SK-N-SH treated with all-trans-retinoic acid at 6 μM for 48 hours (cell line): ENCODE results near the gene MAST4.

Experiments
- ATAC-seq: fragments of 200-7000 bp; cut with Tn5 transposase; 3 replicates; pipeline ENCODE4 v1.9.1; 2020; ENCODE audit warnings: mild to moderate bottlenecking, moderate library complexity
- ARNTL ChIP-seq: fragments of 450-650 bp; formaldehyde crosslinking; IDR thresholded peaks from 2 replicates; pipeline ENCODE4 v1.5.0; 2020; ENCODE audit warnings: low read depth, mild to moderate bottlenecking, moderate library complexity, borderline replicate concordance
- BACH2 ChIP-seq: fragments of 250-450 bp; sonication (Bioruptor Pico); IDR thresholded peaks from 2 replicates; pipeline ENCODE4 v1.9.0; 2021; ENCODE audit warnings: mild to moderate bottlenecking, borderline replicate concordance
- CSDC2 ChIP-seq: fragments of 250-450 bp; sonication (Bioruptor Pico); IDR thresholded peaks from 2 replicates; pipeline ENCODE4 v1.5.0; 2020; ENCODE audit warnings: mild to moderate bottlenecking, moderate library complexity
- CSRNP3 ChIP-seq: fragments of 250-450 bp; sonication (Bioruptor Pico); IDR thresholded peaks from 2 replicates; pipeline ENCODE4 v1.5.1; 2021; ENCODE audit warnings: mild to moderate bottlenecking, moderate library complexity
- GLIS3 ChIP-seq: fragments of 250-450 bp; sonication (Bioruptor Pico); IDR thresholded peaks from 2 replicates; pipeline ENCODE4 v1.5.0; 2020; ENCODE audit warnings: mild to moderate bottlenecking, moderate library complexity
- ISL1 ChIP-seq: fragments of 250-450 bp; sonication (Bioruptor Pico); IDR thresholded peaks from 2 replicates; pipeline ENCODE4 v2.1.2; 2022; ENCODE audit warnings: mild to moderate bottlenecking, moderate library complexity
- OSR1 ChIP-seq: fragments of 250-450 bp; sonication (Bioruptor Pico); IDR thresholded peaks from 2 replicates; pipeline ENCODE4 v1.8.0; 2022; ENCODE audit warnings: moderate library complexity, mild to moderate bottlenecking, inconsistent platforms
- PATZ1 ChIP-seq: fragments of 250-450 bp; sonication (Bioruptor Pico); IDR thresholded peaks from 2 replicates; pipeline ENCODE4 v1.8.0; 2020; ENCODE audit warnings: mild to moderate bottlenecking, moderate library complexity, borderline replicate concordance
- PPARA ChIP-seq: fragments of 250-450 bp; sonication (Bioruptor Pico); IDR thresholded peaks from 2 replicates; pipeline ENCODE4 v1.5.0; 2020; ENCODE audit warnings: mild to moderate bottlenecking, borderline replicate concordance
- RARB ChIP-seq: fragments of 250-450 bp; sonication (Bioruptor Pico); IDR thresholded peaks from 2 replicates; pipeline ENCODE4 v1.8.0; 2021; ENCODE audit warnings: mild to moderate bottlenecking, moderate library complexity
- TCF4 ChIP-seq: fragments of 250-450 bp; sonication (Bioruptor Pico); IDR thresholded peaks from 2 replicates; pipeline ENCODE4 v1.8.0; 2021; ENCODE audit warnings: mild to moderate bottlenecking, moderate library complexity, borderline replicate concordance
- TOX ChIP-seq: fragments of 250-450 bp; sonication (Bioruptor Pico); IDR thresholded peaks from 2 replicates; pipeline ENCODE4 v1.8.0; 2021; ENCODE audit warnings: mild to moderate bottlenecking, moderate library complexity, borderline replicate concordance
- ZC3H10 ChIP-seq: fragments of 250-450 bp; sonication (Bioruptor Pico); IDR thresholded peaks from 2 replicates; pipeline ENCODE4 v1.5.1; 2021; ENCODE audit warnings: mild to moderate bottlenecking, moderate library complexity
- ZFP3 ChIP-seq: fragments of 250-450 bp; sonication (Bioruptor Pico); IDR thresholded peaks from 2 replicates; pipeline ENCODE4 v1.5.0; 2020; ENCODE audit warnings: mild to moderate bottlenecking, moderate library complexity
- ZNF565 ChIP-seq: fragments of 450-650 bp; formaldehyde crosslinking; conservative IDR thresholded peaks from 2 replicates; pipeline ENCODE4 v1.5.0; 2020; ENCODE audit warnings: low read depth, mild to moderate bottlenecking, moderate library complexity
- ZNF70 ChIP-seq: fragments of 450-650 bp; formaldehyde crosslinking; IDR thresholded peaks from 2 replicates; pipeline ENCODE4 v1.5.0; 2020; ENCODE audit warnings: mild to moderate bottlenecking, moderate library complexity
- ZNF8 ChIP-seq: fragments of 450-650 bp; formaldehyde crosslinking; IDR thresholded peaks from 2 replicates; pipeline ENCODE4 v1.5.0; 2020; ENCODE audit warnings: mild to moderate bottlenecking, moderate library complexity
- TF ChIP-seq, protein P1 (sequence below): fragments of 250-450 bp; sonication (Bioruptor Pico); IDR thresholded peaks from 2 replicates; pipeline ENCODE4 v1.5.1; 2020; ENCODE audit warnings: low read depth, mild to moderate bottlenecking, moderate library complexity
- TF ChIP-seq, protein P2 (sequence below): fragments of 250-450 bp; sonication (Bioruptor Pico); IDR thresholded peaks from 2 replicates; pipeline ENCODE4 v1.8.0; 2021; ENCODE audit warnings: low read depth, mild to moderate bottlenecking, moderate library complexity, borderline replicate concordance

The MAST4 gene

GRCh38 chr5:67033880-67034651 is 437.9 kb downstream of the MAST4 start:
- ATAC-seq = no peak
- TF ChIP-seq OSR1 = no peak
- no peak for TF ChIP-seq PPARA
- no peak for TF ChIP-seq ZFP3 (CRISPR knock-in tag)
- no peak for TF ChIP-seq PATZ1 (CRISPR knock-in tag)
- TF ChIP-seq RARB (CRISPR knock-in tag) = no peak
- TF ChIP-seq ZC3H10 (CRISPR knock-in tag) = no peak
- TF ChIP-seq BACH2 (CRISPR knock-in tag) = no peak
- TF ChIP-seq, all 23 proteins: peak for 0

DNA sequence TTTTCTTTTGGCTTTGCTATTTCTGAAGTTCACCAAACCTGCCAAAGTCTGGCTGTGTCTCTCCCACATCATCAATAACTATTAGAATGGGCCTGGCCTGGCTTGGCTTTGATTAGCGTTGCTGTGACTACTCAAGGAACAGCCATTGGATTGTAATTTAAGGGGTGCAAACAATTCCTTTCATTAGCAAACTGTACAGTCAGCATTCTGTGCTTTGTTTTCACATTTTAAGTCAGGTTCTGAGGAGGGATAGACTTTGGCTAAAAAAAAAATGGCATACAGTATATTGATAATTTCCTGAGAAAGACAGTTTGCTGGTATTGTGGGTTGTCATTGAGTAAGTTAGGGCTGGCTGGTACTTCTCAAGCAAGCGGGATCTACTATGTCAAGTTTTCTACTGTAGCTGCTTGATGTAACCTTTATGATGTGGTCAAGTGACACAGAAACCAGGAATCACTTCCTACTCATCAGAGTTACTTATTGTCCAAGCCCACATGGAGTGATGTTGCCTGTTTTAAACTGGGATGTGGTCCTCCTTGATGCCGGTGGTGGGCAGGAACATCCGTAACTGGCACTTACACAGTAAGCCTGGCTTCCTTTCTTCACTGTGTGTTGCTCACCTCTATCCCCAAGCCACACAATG is 439.0 kb downstream of the MAST4 start:
- no peak for ATAC-seq
- TF ChIP-seq ZFP3 (CRISPR knock-in tag) (no peak), ISL1 (CRISPR knock-in tag) (no peak), ZNF70 (CRISPR knock-in tag) (no peak), CSDC2 (CRISPR knock-in tag) (no peak), TOX (no peak), TCF4 (CRISPR knock-in tag) (no peak), ZNF565 (no peak), ZC3H10 (CRISPR knock-in tag) (no peak), CSRNP3 (CRISPR knock-in tag) (no peak), BACH2 (CRISPR knock-in tag) (no peak), ZNF8 (CRISPR knock-in tag) (no peak)

DNA sequence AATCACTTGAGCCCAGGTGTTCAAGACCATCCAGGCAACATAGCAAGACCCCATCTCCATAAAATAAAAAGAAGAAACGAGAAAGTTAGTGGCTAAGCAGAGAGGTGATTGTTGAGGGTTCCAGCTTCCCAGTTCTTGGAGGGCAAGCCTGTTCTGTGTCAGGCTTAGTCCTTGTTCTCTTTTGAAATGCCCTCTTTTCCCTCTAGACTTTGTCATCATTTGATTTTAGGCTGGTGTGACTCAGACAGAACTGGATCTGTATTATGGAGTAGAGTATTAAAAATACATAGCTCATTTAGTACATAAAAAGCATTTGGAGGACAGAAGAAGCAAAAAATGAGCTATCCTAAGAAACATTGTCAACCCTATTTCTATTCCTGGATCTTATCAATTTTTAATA is 441.0 kb downstream of the MAST4 start:
- no peak for ATAC-seq
- TF ChIP-seq ISL1 (CRISPR knock-in tag) = no peak
- no peak for TF ChIP-seq ARNTL (CRISPR knock-in tag)
- TF ChIP-seq, protein P1, sequence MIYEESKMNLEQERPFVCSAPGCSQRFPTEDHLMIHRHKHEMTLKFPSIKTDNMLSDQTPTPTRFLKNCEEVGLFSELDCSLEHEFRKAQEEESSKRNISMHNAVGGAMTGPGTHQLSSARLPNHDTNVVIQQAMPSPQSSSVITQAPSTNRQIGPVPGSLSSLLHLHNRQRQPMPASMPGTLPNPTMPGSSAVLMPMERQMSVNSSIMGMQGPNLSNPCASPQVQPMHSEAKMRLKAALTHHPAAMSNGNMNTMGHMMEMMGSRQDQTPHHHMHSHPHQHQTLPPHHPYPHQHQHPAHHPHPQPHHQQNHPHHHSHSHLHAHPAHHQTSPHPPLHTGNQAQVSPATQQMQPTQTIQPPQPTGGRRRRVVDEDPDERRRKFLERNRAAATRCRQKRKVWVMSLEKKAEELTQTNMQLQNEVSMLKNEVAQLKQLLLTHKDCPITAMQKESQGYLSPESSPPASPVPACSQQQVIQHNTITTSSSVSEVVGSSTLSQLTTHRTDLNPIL (CRISPR knock-in tag) = no peak
- TF ChIP-seq GLIS3 (CRISPR knock-in tag) = no peak
- TF ChIP-seq, all 23 proteins: peak for 0

DNA sequence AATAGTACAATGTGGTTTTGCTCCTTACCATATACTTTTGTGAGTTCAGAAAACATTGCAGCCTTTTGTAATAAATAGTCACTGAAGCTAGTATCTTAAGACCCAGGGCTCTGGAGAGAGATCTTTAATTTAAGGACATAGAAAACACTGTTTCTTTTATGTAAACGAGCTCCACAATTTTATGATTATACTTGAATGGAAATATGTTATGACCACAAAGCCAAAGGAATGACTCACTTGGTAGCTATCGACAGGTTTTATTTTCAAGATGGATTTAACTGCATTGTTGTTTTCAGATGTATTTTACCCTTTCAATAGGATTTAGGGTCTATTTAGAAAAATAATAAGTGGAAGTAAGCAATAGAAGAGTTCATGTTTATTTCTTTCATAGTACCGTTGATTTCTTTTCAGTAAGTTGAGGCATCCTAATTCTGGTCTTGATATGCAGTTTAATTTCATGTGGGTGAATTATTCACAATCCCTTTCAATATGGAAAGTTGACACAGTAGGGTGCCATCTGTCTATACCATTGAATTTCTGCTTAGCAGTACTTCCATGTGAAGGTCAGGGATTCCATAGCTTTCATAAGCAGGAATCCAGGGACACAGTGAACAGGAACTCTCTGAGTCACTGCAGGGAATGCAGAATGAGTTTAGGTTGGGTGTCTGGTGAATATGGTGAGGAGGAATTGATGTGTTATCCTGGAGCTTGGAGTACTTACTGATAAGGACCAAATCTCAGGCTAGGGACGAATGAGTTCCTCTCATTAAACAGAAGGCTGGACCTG is 442.8 kb downstream of the MAST4 start:
- TF ChIP-seq, protein P2, sequence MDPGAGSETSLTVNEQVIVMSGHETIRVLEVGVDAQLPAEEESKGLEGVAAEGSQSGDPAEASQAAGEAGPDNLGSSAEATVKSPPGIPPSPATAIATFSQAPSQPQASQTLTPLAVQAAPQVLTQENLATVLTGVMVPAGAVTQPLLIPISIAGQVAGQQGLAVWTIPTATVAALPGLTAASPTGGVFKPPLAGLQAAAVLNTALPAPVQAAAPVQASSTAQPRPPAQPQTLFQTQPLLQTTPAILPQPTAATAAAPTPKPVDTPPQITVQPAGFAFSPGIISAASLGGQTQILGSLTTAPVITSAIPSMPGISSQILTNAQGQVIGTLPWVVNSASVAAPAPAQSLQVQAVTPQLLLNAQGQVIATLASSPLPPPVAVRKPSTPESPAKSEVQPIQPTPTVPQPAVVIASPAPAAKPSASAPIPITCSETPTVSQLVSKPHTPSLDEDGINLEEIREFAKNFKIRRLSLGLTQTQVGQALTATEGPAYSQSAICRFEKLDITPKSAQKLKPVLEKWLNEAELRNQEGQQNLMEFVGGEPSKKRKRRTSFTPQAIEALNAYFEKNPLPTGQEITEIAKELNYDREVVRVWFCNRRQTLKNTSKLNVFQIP (CRISPR knock-in tag) = no peak
- no peak for TF ChIP-seq ZNF8 (CRISPR knock-in tag)
- peak; percentile 48; the same call in 1 of the 2 replicates for TF ChIP-seq ISL1 (CRISPR knock-in tag)
- peak; percentile 96 for ATAC-seq
